OCI-LY7 (cell line): ENCODE measurements around the gene ARSK. TPM values are rescaled to one million over a fixed set of nuclear protein-coding genes. Genes with fewer than 3 reads are reported as not detected.
"Not testable (repeated sequence)": the region's sequence is repeated elsewhere in the genome, so short reads cannot be mapped to it uniquely, and the experiment has no call there.

Source experiments
- BruUV-seq: library from RNA; stranded (reverse); fragments of 400-500 nt; replicated peaks from 2 replicates; lab custom pipeline; 2021; lab: Mats Ljungman, UMichigan
- CTCF ChIA-PET: fragments of 300-600 bp; sonication (Branson Sonifier 250); formaldehyde crosslinking; loops from one replicate; lab custom pipeline; 2022; ENCODE audit warnings: antibody characterized with exemption; ENCODE audit not compliant: unreplicated experiment; lab: Charles Lee
- POLR2A ChIA-PET: fragments of 300-600 bp; sonication (Branson Sonifier 250); formaldehyde crosslinking; loops from one replicate; lab custom pipeline; 2022; ENCODE audit warnings: antibody characterized with exemption; lab: Charles Lee
- DNase-seq: peaks from one replicate; pipeline ENCODE4 v3.0.0-alpha.2; 2015; ENCODE audit warnings: low spot score
- H2AFZ ChIP-seq: fragments of 200-600 bp; sonication (generic), shearing (Covaris generic); 2 replicates; pipeline ENCODE4 v1.6.1; 2014; ENCODE audit warnings: mild to moderate bottlenecking, antibody characterized with exemption, low read length, moderate library complexity
- H3K27ac ChIP-seq: fragments of 200-600 bp; sonication (generic); 2 replicates; pipeline ENCODE4 v1.5.1; 2014; ENCODE audit warnings: mixed run types, low read depth, mild to moderate bottlenecking, moderate library complexity, low read length, inconsistent platforms; ENCODE audit not compliant: poor library complexity, severe bottlenecking
- H3K36me3 ChIP-seq: fragments of 200-600 bp; sonication (generic); 2 replicates; pipeline ENCODE4 v1.6.1; 2014; ENCODE audit warnings: mild to moderate bottlenecking, antibody characterized with exemption, low read length, moderate library complexity, mixed read lengths; ENCODE audit not compliant: insufficient read depth
- H3K4me1 ChIP-seq: fragments of 200-600 bp; sonication (generic); 2 replicates; pipeline ENCODE4 v1.5.1; 2014; ENCODE audit warnings: mild to moderate bottlenecking, low read length; ENCODE audit not compliant: insufficient read depth, poor library complexity, severe bottlenecking
- H3K4me2 ChIP-seq: fragments of 200-600 bp; sonication (generic); 2 replicates; pipeline ENCODE4 v1.6.1; 2014; ENCODE audit warnings: mild to moderate bottlenecking, low read length
- H3K4me3 ChIP-seq: fragments of 200-600 bp; sonication (generic); 2 replicates; pipeline ENCODE4 v1.5.1; 2014; ENCODE audit warnings: mild to moderate bottlenecking, low read depth, low read length; ENCODE audit not compliant: poor library complexity, severe bottlenecking
- H3K79me2 ChIP-seq: fragments of 200-600 bp; sonication (generic); 2 replicates; pipeline ENCODE4 v1.6.1; 2016; ENCODE audit warnings: low read depth, mild to moderate bottlenecking, low read length, moderate library complexity, mixed read lengths; ENCODE audit not compliant: insufficient read depth
- H3K9me2 ChIP-seq: fragments of 200-600 bp; sonication (generic); 2 replicates; pipeline ENCODE4 v1.6.1; 2016; ENCODE audit warnings: mild to moderate bottlenecking, low read length, mixed read lengths; ENCODE audit not compliant: insufficient read depth
- H3K9me3 ChIP-seq: fragments of 200-600 bp; sonication (generic); 2 replicates; pipeline ENCODE4 v1.6.1; 2014; ENCODE audit warnings: mild to moderate bottlenecking, mixed run types, low read length, mixed read lengths
- H4K20me1 ChIP-seq: fragments of 200-600 bp; sonication (generic); 2 replicates; pipeline ENCODE4 v1.6.1; 2014; ENCODE audit warnings: mild to moderate bottlenecking, antibody characterized with exemption, low read length, moderate library complexity, mixed read lengths; ENCODE audit not compliant: insufficient read depth
- CTCF ChIP-seq: fragments of 200-600 bp; sonication (generic); conservative IDR thresholded peaks from 2 replicates; pipeline ENCODE4 v1.5.1; 2014; ENCODE audit warnings: mild to moderate bottlenecking, antibody characterized with exemption, low read length, moderate library complexity, mixed read lengths
- EZH2phosphoT487 ChIP-seq: fragments of 200-600 bp; sonication (generic); IDR thresholded peaks from 2 replicates; pipeline ENCODE4 v1.6.1; 2018; ENCODE audit warnings: low read depth, borderline replicate concordance, mild to moderate bottlenecking, mixed run types, antibody characterized with exemption, low read length, moderate library complexity, mixed read lengths
- intact Hi-C: fragments of 100-400 bp; cut with micrococcal nuclease; formaldehyde crosslinking; loops from one replicate; pipeline ENCODE4 v1.10.0; 2022; ENCODE audit not compliant: unreplicated experiment
- total RNA-seq, 2 experiments: library from RNA; depleted of rRNA in 1 of 2; stranded (reverse); fragments of >200 nt in 1 of 2; shearing (Covaris generic) in 1 of 2; gene quantifications; 2 replicates each; pipeline ENCODE4 v1.2.3, GENCODE V29; 2014 to 2022

The ARSK gene
- total RNA-seq, 2 experiments from 2014 or later, result 5.2 to 5.9 TPM

- Histone ChIP-seq H3K4me2 (0 out of 2 replicates have a peak overlapping the region, but pooled peaks have one; percentile 43), H3K36me3 (no peaks in the 10 kb centered on the region; the same call in 1 of the 2 replicates), H3K9me2 (no peaks in the 10 kb centered on the region), H3K79me2 (no peaks in the 10 kb centered on the region), H3K4me3 (no peak overlapping the region), H4K20me1 (no peaks in the 10 kb centered on the region), H3K27ac (no peak overlapping the region), H3K4me1 (peaks cover 11% of the 10 kb centered on the region), H2AFZ (peak overlapping the region; percentile 99), H3K9me3 (no peaks in the 10 kb centered on the region)
- ChIA-PET POLR2A (interaction anchor here (0.7 to 2.2 kb wide), 6 partner anchors 9 to 269 kb away, joined by 3 to 10 read pairs (median 4); partner anchors contain the start of gene RFESD), CTCF (no interaction called here)
- no TSS peak for BruUV-seq
- TF ChIP-seq CTCF, result no peak
- TF ChIP-seq EZH2phosphoT487, result no peak
- DNase-seq, result no peak
- intact Hi-C loops, result no loop called here
Observed at GRCh38 chr5:95631255-95631958, 76.5 kb downstream of the ARSK start.

- Histone ChIP-seq H3K36me3 (no peaks in the 10 kb centered on the region; the same call in 1 of the 2 replicates), H3K79me2 (no peaks in the 10 kb centered on the region), H3K9me2 (no peaks in the 10 kb centered on the region), H3K4me3 (no peak overlapping the region), H4K20me1 (no peaks in the 10 kb centered on the region), H3K27ac (no peak overlapping the region), H2AFZ (peak overlapping the region; percentile 99), H3K4me2 (peak overlapping the region; percentile 43), H3K9me3 (no peaks in the 10 kb centered on the region), H3K4me1 (peaks cover 11% of the 10 kb centered on the region)
- intact Hi-C loops, result no loop called here
- BruUV-seq, result no TSS peak
- TF ChIP-seq CTCF, result no peak
- TF ChIP-seq EZH2phosphoT487, result no peak
- ChIA-PET CTCF (no interaction called here), POLR2A (interaction anchor here (0.7 to 2.2 kb wide), 6 partner anchors 10 to 268 kb away, joined by 3 to 10 read pairs (median 4); partner anchors contain the start of gene RFESD)
- DNase-seq, result peak; percentile 68
Observed at GRCh38 chr5:95631991-95632675, 77.2 kb downstream of the ARSK start.

GRCh38 chr5:95632942-95633341, 78.0 kb downstream of the ARSK start:
- CTCF ChIA-PET, H3K4me3 ChIP-seq, H3K9me2 ChIP-seq, H3K27ac ChIP-seq, H3K36me3 ChIP-seq, BruUV-seq, H2AFZ ChIP-seq, H4K20me1 ChIP-seq, H3K9me3 ChIP-seq, intact Hi-C loops, H3K4me2 ChIP-seq, DNase-seq, H3K79me2 ChIP-seq: not testable (repeated sequence)
- H3K4me1 ChIP-seq, result peaks cover 11% of the 10 kb centered on the region
- POLR2A ChIA-PET, result interaction anchor here (2.2 kb wide), 1 partner anchor 14 kb away, joined by 8 read pairs; the partner anchor contains the start of gene RFESD
